ENCODE measurements around the gene SFMBT2.

GRCh38 chr10:7417807-7418206 is 7.0 kb upstream of the SFMBT2 start:
- TF ChIP-seq, protein P1, sequence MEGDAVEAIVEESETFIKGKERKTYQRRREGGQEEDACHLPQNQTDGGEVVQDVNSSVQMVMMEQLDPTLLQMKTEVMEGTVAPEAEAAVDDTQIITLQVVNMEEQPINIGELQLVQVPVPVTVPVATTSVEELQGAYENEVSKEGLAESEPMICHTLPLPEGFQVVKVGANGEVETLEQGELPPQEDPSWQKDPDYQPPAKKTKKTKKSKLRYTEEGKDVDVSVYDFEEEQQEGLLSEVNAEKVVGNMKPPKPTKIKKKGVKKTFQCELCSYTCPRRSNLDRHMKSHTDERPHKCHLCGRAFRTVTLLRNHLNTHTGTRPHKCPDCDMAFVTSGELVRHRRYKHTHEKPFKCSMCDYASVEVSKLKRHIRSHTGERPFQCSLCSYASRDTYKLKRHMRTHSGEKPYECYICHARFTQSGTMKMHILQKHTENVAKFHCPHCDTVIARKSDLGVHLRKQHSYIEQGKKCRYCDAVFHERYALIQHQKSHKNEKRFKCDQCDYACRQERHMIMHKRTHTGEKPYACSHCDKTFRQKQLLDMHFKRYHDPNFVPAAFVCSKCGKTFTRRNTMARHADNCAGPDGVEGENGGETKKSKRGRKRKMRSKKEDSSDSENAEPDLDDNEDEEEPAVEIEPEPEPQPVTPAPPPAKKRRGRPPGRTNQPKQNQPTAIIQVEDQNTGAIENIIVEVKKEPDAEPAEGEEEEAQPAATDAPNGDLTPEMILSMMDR (IDR thresholded peaks at IDR 0.05): no peak
- no peak for TF ChIP-seq POLR2A (IDR thresholded peaks at IDR 0.05)

Data from right lobe of liver (tissue), 4 donors.